HUES64 (cell line): Measurements from ENCODE around the gene ZWILCH.

Experiments used
- H3K27ac ChIP-seq: 2 replicates; pipeline ENCODE4 v1.7.0; 2013; ENCODE audit warnings: low read depth, low read length, inconsistent platforms
- H3K27me3 ChIP-seq: 2 replicates; pipeline ENCODE4 v1.6.1; 2013; ENCODE audit warnings: mild to moderate bottlenecking, low read length; ENCODE audit not compliant: insufficient read depth
- H3K36me3 ChIP-seq: 2 replicates; pipeline ENCODE4 v1.6.1; 2013; ENCODE audit warnings: mild to moderate bottlenecking, low read length; ENCODE audit not compliant: insufficient read depth
- H3K4me1 ChIP-seq: 2 replicates; pipeline ENCODE4 v1.6.1; 2013; ENCODE audit warnings: mild to moderate bottlenecking, low read length, moderate library complexity; ENCODE audit not compliant: insufficient read depth
- H3K4me3 ChIP-seq: 2 replicates; pipeline ENCODE4 v1.5.1; 2013; ENCODE audit warnings: mild to moderate bottlenecking, low read length, moderate library complexity
- H3K9ac ChIP-seq: 2 replicates; pipeline ENCODE4 v1.6.1; 2013; ENCODE audit warnings: mild to moderate bottlenecking, low read depth, low read length
- H3K9me3 ChIP-seq: 2 replicates; pipeline ENCODE4 v1.6.1; 2013; ENCODE audit warnings: low read depth, low read length; ENCODE audit not compliant: insufficient read depth
- WGBS: fragments of 150-250, 120-280 bp; methylation state at CpG from one replicate; pipeline ENCODE4 v1.1.7; 2013; ENCODE audit warnings: missing lambda C conversion rate; 5-methylcytosine and 5-hydroxymethylcytosine counted together

ZWILCH gene

GRCh38 chr15:66569461-66570137 is 64.5 kb downstream of the ZWILCH start:
- Histone ChIP-seq H3K4me3 (no peak overlapping the region), H3K9ac (no peak overlapping the region), H3K9me3 (no peaks in the 10 kb centered on the region), H3K27ac (no peak overlapping the region), H3K36me3 (no peaks in the 10 kb centered on the region), H3K27me3 (no peaks in the 10 kb centered on the region), H3K4me1 (peaks cover 17% of the 10 kb centered on the region)
- WGBS: 88% methylated on average over 9 of the region's 9 CpGs

- 94% methylated on average over 3 of the region's 3 CpGs for WGBS
- Histone ChIP-seq H3K36me3 (no peaks in the 10 kb centered on the region), H3K4me1 (peaks cover 10% of the 10 kb centered on the region), H3K9ac (no peak overlapping the region), H3K4me3 (no peak overlapping the region), H3K9me3 (no peaks in the 10 kb centered on the region), H3K27me3 (no peaks in the 10 kb centered on the region), H3K27ac (no peak overlapping the region)
These were observed 65.2 kb downstream of the ZWILCH start for GRCh38 chr15:66570327-66570726.

GRCh38 chr15:66570842-66571478 is 65.8 kb downstream of the ZWILCH start:
- H3K4me1 ChIP-seq: peaks cover 6% of the 10 kb centered on the region
- 95% methylated on average over 5 of the region's 6 CpGs for WGBS
- H3K27me3 ChIP-seq: no peaks in the 10 kb centered on the region
- H3K4me3 ChIP-seq: no peak overlapping the region
- H3K36me3 ChIP-seq: no peaks in the 10 kb centered on the region
- no peak overlapping the region for H3K9ac ChIP-seq
- no peak overlapping the region for H3K27ac ChIP-seq
- no peaks in the 10 kb centered on the region for H3K9me3 ChIP-seq

GRCh38 chr15:66572146-66572545 is 67.0 kb downstream of the ZWILCH start:
- WGBS: 85% methylated on average over 4 of the region's 4 CpGs
- H3K9me3 ChIP-seq: no peaks in the 10 kb centered on the region
- no peak overlapping the region for H3K27ac ChIP-seq
- H3K36me3 ChIP-seq: no peaks in the 10 kb centered on the region
- H3K9ac ChIP-seq: no peak overlapping the region
- H3K4me3 ChIP-seq: no peak overlapping the region
- H3K27me3 ChIP-seq: no peaks in the 10 kb centered on the region
- H3K4me1 ChIP-seq: no peaks in the 10 kb centered on the region

GRCh38 chr15:66573348-66573718 is 68.2 kb downstream of the ZWILCH start:
- Histone ChIP-seq H3K4me3 (no peak overlapping the region), H3K27ac (no peak overlapping the region), H3K27me3 (no peaks in the 10 kb centered on the region), H3K36me3 (no peaks in the 10 kb centered on the region), H3K9me3 (no peaks in the 10 kb centered on the region), H3K4me1 (no peaks in the 10 kb centered on the region), H3K9ac (no peak overlapping the region)
- WGBS: 95% methylated on average over 7 of the region's 7 CpGs

GRCh38 chr15:66573719-66574595 is 68.8 kb downstream of the ZWILCH start:
- Histone ChIP-seq H3K9ac (no peak overlapping the region), H3K36me3 (no peaks in the 10 kb centered on the region), H3K4me3 (no peak overlapping the region), H3K9me3 (no peaks in the 10 kb centered on the region), H3K27me3 (no peaks in the 10 kb centered on the region), H3K4me1 (no peaks in the 10 kb centered on the region), H3K27ac (no peak overlapping the region)
- WGBS: 88% methylated on average over 10 of the region's 10 CpGs

- WGBS: 80% methylated on average over 2 of the region's 2 CpGs
- Histone ChIP-seq H3K27me3 (no peaks in the 10 kb centered on the region), H3K4me1 (no peaks in the 10 kb centered on the region), H3K9me3 (no peaks in the 10 kb centered on the region), H3K9ac (no peak overlapping the region), H3K4me3 (no peak overlapping the region), H3K36me3 (no peaks in the 10 kb centered on the region), H3K27ac (no peak overlapping the region)
These were observed 69.4 kb downstream of the ZWILCH start for GRCh38 chr15:66574596-66574950.

GRCh38 chr15:66578286-66578875 is 73.3 kb downstream of the ZWILCH start:
- WGBS: 75% methylated on average over 10 of the region's 10 CpGs
- H3K27ac ChIP-seq: no peak overlapping the region
- no peak overlapping the region for H3K4me3 ChIP-seq
- no peaks in the 10 kb centered on the region for H3K27me3 ChIP-seq
- H3K4me1 ChIP-seq: no peaks in the 10 kb centered on the region
- H3K9ac ChIP-seq: no peak overlapping the region
- no peaks in the 10 kb centered on the region for H3K36me3 ChIP-seq
- no peaks in the 10 kb centered on the region for H3K9me3 ChIP-seq

GRCh38 chr15:66580643-66581042 is 75.5 kb downstream of the ZWILCH start:
- Histone ChIP-seq H3K27ac (no peak overlapping the region), H3K9ac (no peak overlapping the region), H3K9me3 (no peaks in the 10 kb centered on the region), H3K36me3 (no peaks in the 10 kb centered on the region), H3K4me3 (no peak overlapping the region), H3K27me3 (no peaks in the 10 kb centered on the region), H3K4me1 (no peaks in the 10 kb centered on the region)
- 74% methylated on average over 3 of the region's 3 CpGs for WGBS

- no peak overlapping the region for H3K27ac ChIP-seq
- H3K9me3 ChIP-seq: no peaks in the 10 kb centered on the region
- no peaks in the 10 kb centered on the region for H3K4me1 ChIP-seq
- H3K4me3 ChIP-seq: no peak overlapping the region
- 87% methylated on average over 7 of the region's 9 CpGs for WGBS
- no peak overlapping the region for H3K9ac ChIP-seq
- no peaks in the 10 kb centered on the region for H3K27me3 ChIP-seq
- H3K36me3 ChIP-seq: no peaks in the 10 kb centered on the region
These were observed 76.9 kb downstream of the ZWILCH start for GRCh38 chr15:66581972-66582537.
